Effector memory CD4-positive, alpha-beta T cell (primary cell): ENCODE data around the gene EIPR1.
"Not testable (repeated sequence)": the region's sequence is repeated elsewhere in the genome, so short reads cannot be mapped to it uniquely, and the experiment has no call there.

Source experiments
- DNase-seq, 3 donors: peaks; one replicate each; pipeline ENCODE4 v3.0.0-alpha.2; 2020
- H3K27ac ChIP-seq: 2 replicates; pipeline ENCODE4 v1.7.0; 2013; ENCODE audit warnings: mild to moderate bottlenecking, low read length, moderate library complexity; ENCODE audit not compliant: insufficient read depth, poor library complexity, severe bottlenecking
- H3K27me3 ChIP-seq: replicated peaks from 2 replicates; pipeline ENCODE4 v1.7.0; 2013; ENCODE audit warnings: mild to moderate bottlenecking, low read length; ENCODE audit not compliant: insufficient read depth, control insufficient read depth, poor library complexity, severe bottlenecking
- H3K36me3 ChIP-seq: 2 replicates; pipeline ENCODE4 v1.7.0; 2013; ENCODE audit warnings: mild to moderate bottlenecking, low read length, moderate library complexity; ENCODE audit not compliant: control insufficient read depth, insufficient read depth
- H3K4me1 ChIP-seq: 2 replicates; pipeline ENCODE4 v1.7.0; 2013; ENCODE audit warnings: low read length, mild to moderate bottlenecking; ENCODE audit not compliant: control insufficient read depth, insufficient read depth, poor library complexity, severe bottlenecking
- H3K4me3 ChIP-seq: 2 replicates; pipeline ENCODE4 v1.7.0; 2013; ENCODE audit warnings: low read length, low read depth, mild to moderate bottlenecking; ENCODE audit not compliant: insufficient read depth, poor library complexity, severe bottlenecking
- H3K9me3 ChIP-seq: 2 replicates; pipeline ENCODE4 v1.7.0; 2013; ENCODE audit warnings: mild to moderate bottlenecking, low read length, moderate library complexity; ENCODE audit not compliant: control insufficient read depth

Gene EIPR1

DNA sequence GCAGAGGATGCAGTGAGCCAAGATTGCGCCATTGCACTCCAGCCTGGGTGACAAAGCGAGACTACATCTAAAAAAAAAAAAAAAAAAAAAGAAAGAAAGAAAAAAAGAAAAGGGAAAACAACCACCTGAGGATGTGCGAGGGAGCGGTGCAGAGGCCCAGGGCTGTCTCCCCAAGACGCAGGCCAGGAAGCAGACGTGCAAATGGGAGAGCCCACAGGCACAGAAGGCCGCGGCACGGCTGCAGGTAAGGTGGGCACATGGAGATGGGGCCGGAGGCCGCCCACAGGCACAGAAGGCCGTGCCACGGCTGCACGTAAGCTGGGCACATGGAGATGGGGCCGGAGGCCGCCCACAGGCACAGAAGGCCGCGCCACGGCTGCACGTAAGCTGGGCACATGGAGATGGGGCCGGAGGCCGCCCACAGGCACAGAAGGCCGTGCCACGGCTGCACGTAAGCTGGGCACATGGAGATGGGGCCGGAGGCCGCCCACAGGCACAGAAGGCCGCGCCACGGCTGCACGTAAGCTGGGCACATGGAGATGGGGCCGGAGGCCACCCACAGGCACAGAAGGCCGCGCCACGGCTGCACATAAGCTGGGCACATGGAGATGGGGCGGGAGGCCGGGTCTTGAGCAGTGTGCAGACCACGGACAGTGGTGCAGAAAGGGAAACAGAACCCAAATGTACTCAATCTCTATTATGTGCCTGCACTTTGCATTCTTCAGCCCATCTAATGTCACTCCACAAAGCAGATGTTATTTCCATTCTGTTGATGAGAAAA lies 93.6 kb downstream of the EIPR1 start:
- not testable (repeated sequence) for DNase-seq, H3K9me3 ChIP-seq, H3K27me3 ChIP-seq, H3K4me3 ChIP-seq, H3K36me3 ChIP-seq, H3K4me1 ChIP-seq, H3K27ac ChIP-seq

DNA sequence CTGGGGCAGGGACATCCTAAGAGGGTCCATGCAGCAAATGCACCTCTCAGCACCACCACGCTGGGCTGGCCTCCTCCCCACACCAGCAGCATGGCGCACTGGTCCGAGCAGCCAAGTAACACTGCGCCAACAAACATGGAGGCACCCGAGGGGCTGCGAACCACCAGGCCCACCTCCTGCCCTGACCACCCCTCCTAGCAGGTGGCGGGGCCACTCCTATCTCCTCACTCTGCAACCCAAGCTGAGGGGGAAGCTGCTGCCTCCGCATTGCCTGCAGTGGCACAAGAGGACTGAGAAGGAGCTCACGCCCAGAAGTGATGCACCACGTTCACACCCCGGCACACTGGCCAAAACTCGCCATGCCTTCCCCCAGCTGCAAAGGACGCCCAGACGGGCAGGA lies 94.4 kb downstream of the EIPR1 start:
- Histone ChIP-seq H3K4me1 (no peaks in the 10 kb centered on the region), H3K4me3 (no peak overlapping the region), H3K9me3 (no peaks in the 10 kb centered on the region), H3K27ac (no peak overlapping the region), H3K27me3 (no peaks in the 10 kb centered on the region), H3K36me3 (no peaks in the 10 kb centered on the region)
- no peak for DNase-seq

DNA sequence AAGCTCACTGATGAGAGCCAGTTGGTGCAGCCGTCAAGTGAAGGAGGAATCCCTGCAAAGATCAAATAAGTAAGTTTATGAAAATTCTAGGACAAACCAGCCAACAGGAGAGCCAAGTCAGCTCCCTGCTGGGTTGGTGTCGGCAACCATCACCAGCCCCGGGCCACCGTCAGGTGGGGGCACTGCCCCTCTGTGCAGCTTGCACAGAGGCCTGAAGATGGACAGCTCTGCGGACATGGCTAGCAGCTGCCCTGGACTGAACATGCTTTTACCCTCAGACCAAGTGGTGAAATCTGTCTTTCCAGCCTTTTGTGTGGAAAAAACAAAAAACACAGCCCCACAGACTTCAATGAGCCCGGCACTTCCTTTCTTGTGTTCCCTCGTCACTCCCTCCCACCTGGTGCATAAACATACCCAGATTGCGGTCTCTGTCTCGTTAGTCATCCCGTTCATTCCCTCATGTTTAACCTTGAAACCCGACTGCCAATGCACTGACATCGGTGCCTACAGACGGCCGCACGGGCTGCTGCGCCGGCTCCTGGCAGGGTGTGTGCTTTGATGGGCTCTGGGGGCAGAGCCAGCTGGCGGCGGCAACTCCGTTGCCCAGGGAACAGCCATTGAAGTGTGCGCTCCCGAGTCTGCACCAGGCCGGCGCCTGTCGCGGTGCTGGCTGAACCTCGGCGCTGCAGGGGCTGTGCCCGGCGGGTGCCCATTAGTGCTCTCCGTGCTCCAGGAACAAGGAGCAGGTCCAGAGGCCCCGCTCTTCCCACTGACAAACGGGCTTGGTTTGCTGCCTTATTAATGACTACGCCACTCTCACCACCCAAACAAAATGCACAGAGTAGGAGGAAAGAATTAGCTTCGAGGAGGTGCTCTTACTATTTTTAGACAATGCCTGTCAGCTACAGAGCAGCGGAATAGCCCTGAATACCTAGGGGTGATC lies 95.3 kb downstream of the EIPR1 start:
- H3K4me3 ChIP-seq: no peak overlapping the region
- H3K27me3 ChIP-seq: no peaks in the 10 kb centered on the region
- DNase-seq: no peak
- no peaks in the 10 kb centered on the region for H3K36me3 ChIP-seq
- no peaks in the 10 kb centered on the region for H3K9me3 ChIP-seq
- H3K27ac ChIP-seq: no peak overlapping the region
- no peaks in the 10 kb centered on the region for H3K4me1 ChIP-seq

DNA sequence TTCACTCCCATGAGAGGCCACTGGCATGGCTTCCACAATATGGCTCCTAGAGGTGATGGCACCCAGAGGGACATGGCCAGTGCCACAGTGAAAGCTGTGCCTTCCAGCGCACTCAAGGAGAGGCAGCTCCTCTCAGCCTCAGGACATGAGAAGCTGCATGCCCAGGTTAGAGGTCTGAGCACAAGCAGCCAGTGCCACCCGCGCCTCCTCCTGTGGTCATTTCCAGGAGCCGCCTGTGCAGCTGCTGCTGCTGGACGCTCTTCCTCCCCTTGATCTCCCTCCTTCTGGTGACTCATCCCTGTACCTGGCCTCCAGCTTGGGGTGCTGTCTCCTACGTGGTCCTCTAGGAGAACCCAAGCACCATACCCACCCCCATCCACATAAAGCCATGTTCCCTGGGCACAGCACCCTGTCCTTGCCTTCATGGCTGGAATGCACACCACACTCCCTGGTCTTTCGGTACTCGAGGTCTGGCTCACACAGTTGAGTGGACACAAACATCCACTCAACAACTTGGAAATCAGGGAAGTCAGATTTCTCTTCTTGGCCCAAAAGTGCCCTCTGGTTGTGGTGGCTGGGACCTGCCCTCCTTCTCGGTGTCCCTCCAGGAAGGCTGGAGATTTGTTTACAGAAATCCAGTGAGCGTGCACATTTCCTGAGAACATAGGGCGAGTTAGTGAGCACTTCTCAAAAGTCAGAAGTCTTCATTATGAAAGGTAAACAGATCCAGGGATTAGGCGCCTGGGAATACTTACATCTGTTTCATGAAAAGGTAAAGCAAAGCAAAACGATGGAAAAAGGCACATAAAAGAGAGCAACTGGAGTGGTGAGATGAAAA lies 96.7 kb downstream of the EIPR1 start:
- Histone ChIP-seq H3K9me3 (no peaks in the 10 kb centered on the region), H3K4me1 (no peaks in the 10 kb centered on the region), H3K27me3 (no peaks in the 10 kb centered on the region), H3K36me3 (no peaks in the 10 kb centered on the region), H3K4me3 (no peak overlapping the region), H3K27ac (no peak overlapping the region)
- no peak for DNase-seq

DNA sequence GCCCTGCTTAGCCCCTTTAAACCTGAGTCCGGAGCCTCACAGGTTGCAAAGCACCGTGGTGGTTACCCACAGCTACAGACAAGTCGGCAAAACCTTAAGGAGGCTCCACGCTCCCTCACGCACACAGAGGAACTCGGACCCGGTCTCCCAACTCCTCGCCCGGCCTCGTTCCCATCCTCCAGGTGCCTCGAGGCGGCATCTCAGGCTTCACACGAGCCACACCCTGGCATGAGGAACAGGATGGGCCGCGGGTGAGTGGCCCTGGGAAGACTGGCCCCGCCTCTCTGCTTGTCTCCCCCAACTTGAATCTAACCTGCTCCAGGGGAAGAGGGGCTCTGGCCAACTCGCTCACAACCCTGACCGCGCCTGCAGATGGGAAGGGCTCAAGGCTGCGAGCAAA lies 97.4 kb downstream of the EIPR1 start:
- no peaks in the 10 kb centered on the region for H3K4me1 ChIP-seq
- no peak overlapping the region for H3K4me3 ChIP-seq
- no peaks in the 10 kb centered on the region for H3K36me3 ChIP-seq
- no peaks in the 10 kb centered on the region for H3K27me3 ChIP-seq
- no peak for DNase-seq
- no peak overlapping the region for H3K27ac ChIP-seq
- no peaks in the 10 kb centered on the region for H3K9me3 ChIP-seq

DNA sequence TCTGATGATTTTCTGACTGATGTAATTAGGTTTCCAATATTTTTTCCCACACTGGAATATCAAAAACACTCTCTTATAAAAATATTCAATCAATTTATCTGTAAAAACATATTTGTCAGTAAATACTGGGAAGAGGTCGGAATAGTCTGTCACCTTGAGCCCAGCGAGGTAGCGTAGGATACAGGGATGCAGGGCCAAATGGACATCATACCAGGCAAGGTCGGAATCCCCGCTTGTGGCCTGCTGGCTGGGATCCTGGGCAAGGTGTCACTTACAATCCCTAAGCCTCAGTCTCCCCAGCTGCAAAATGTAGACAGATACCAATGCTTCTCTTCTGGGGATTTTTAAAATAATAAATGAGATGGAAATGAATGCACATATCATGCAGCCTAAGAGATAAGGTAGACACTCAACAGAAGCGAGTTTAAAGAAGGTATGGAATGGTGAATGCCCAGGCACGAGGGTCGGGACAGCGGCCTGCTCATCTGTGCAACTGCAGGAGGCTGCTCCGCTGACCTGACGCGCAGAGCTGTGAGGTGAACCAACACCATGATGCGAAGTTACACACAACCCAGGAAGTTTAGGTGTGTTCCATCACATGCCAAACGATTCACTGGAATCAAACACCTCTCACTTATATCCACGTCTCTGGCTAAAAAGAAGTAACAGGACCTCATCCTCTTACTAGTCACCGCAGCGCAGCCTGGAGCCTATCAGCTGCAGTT lies 98.2 kb downstream of the EIPR1 start:
- no peaks in the 10 kb centered on the region for H3K4me1 ChIP-seq
- H3K27ac ChIP-seq: no peak overlapping the region
- no peaks in the 10 kb centered on the region for H3K27me3 ChIP-seq
- DNase-seq: no peak
- H3K36me3 ChIP-seq: no peaks in the 10 kb centered on the region
- H3K9me3 ChIP-seq: no peaks in the 10 kb centered on the region
- no peak overlapping the region for H3K4me3 ChIP-seq

DNA sequence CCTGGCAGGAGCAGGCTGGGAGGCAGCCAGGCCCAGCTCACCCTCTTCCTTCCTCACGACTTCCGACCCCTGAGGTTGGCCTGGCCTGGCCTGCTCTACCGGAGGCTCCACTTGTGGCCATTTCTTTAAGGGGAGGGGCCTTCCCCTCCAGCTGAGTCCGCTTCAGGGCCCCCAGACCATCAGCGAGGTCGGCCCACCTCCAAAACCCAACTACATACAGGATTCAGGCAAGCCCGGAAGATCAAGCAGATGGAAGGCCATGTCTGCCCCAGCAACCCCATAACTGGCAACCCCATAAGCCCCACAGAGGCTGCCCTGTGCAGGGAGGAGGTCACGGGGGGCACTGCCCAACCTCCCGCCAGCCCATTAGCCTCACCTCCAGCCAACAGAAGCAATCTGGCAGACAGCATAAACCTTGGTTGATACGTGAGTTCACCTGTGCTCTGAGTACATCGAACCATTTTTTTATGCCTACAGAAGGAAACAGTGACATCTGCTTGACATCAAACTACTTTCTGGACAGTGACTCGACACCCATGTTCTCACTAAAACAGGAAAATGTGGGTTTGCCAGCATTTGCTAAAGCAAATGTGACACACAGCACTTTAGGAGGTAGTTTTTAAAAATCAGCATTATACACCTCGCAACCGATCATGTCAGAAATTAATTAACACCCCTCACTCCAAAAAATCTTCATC lies 98.9 kb downstream of the EIPR1 start:
- H3K9me3 ChIP-seq: no peaks in the 10 kb centered on the region
- no peaks in the 10 kb centered on the region for H3K27me3 ChIP-seq

DNA sequence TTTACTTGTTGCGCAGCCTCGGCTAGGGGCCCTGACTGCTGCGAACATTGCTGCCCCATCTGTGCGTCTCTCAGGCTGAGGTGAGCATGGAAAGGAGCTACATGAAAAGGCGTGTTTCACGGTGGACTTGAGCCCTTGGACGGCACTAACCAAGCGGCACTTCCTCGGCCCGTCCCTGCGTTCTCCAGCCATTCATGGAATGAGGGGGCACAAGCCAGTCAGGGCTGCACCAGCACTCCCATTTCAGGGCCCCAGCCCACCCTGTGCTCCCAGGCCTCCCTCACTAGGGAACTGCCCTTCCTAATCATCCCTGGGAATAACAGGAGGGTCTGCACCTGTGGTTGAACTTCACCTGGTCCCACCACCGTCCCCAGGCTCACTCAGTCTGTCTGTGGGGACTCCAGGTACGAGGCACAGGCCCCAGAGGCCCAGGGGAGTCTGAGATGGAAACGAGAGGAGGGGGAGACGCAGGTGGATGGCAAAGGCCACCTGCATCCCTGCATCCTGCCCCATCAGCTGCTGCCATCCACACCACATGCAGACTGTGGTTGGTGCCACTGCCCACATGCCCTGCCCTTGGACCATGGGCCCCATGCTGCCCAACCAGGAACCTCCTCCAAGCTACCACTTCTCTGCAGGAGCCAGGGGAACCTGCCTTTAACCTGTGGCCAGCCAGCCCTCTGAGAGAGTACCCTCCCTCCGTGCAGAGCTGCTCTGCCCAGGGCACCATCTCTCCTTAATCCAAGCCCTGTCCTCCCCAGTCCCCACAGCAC lies 99.7 kb downstream of the EIPR1 start:
- DNase-seq: no peak
- Histone ChIP-seq H3K27me3 (no peaks in the 10 kb centered on the region), H3K9me3 (no peaks in the 10 kb centered on the region), H3K4me3 (no peak overlapping the region), H3K4me1 (no peaks in the 10 kb centered on the region), H3K36me3 (no peaks in the 10 kb centered on the region), H3K27ac (no peak overlapping the region)

More for the DNA sequence above, 98.9 kb downstream of the EIPR1 start:
- no peak overlapping the region for H3K27ac ChIP-seq
- DNase-seq: no peak
- no peak overlapping the region for H3K4me3 ChIP-seq
- H3K36me3 ChIP-seq: no peaks in the 10 kb centered on the region
- no peaks in the 10 kb centered on the region for H3K4me1 ChIP-seq
